Ecto neural progenitor cell (in vitro differentiated cells): Measurements from ENCODE around the gene PARP9.

Source experiments
- DNase-seq: peaks from one replicate; pipeline ENCODE4 v3.0.0-alpha.2; 2018; ENCODE audit warnings: low spot score

Gene PARP9

GRCh38 chr3:122564155-122564912, at the start of gene PARP9, which contains the start of gene DTX3L:
Gene PARP9 (minus strand): TSS chr3:122564300. CDS start chr3:122559620, 4,680 bp downstream.
Gene DTX3L (plus strand): TSS chr3:122564338. CDS start chr3:122564427, 89 bp downstream.
- peak; percentile 77 for DNase-seq

- no peak for DNase-seq
These were observed 48.6 kb upstream of the PARP9 start for GRCh38 chr3:122612696-122613095.

GRCh38 chr3:122609798-122610559, 45.9 kb upstream of the PARP9 start:
- no peak for DNase-seq

- DNase-seq = no peak
These were observed 44.8 kb upstream of the PARP9 start for GRCh38 chr3:122608916-122609315.

- no peak for DNase-seq
These were observed 42.2 kb upstream of the PARP9 start for GRCh38 chr3:122606330-122606729.

- DNase-seq = no peak
These were observed 39.0 kb upstream of the PARP9 start for GRCh38 chr3:122603056-122603455.

GRCh38 chr3:122602011-122602710, 38.1 kb upstream of the PARP9 start:
- no peak for DNase-seq

- no peak for DNase-seq
These were observed 34.5 kb upstream of the PARP9 start for GRCh38 chr3:122598556-122598955.

- no peak for DNase-seq
These were observed 34.1 kb upstream of the PARP9 start for GRCh38 chr3:122598151-122598550.

- DNase-seq = no peak
These were observed 29.9 kb upstream of the PARP9 start for GRCh38 chr3:122594025-122594424.

- DNase-seq = no peak
These were observed 26.5 kb upstream of the PARP9 start for GRCh38 chr3:122590610-122591009.

- DNase-seq = no peak
These were observed 25.2 kb upstream of the PARP9 start for GRCh38 chr3:122589297-122589696.

GRCh38 chr3:122587572-122587971, 23.5 kb upstream of the PARP9 start:
- DNase-seq = no peak

GRCh38 chr3:122586773-122587485, 22.8 kb upstream of the PARP9 start:
- no peak for DNase-seq

GRCh38 chr3:122586098-122586497, 22.0 kb upstream of the PARP9 start:
- DNase-seq = no peak

- no peak for DNase-seq
These were observed 18.3 kb upstream of the PARP9 start for GRCh38 chr3:122582390-122582789.

- no peak for DNase-seq
These were observed 17.5 kb upstream of the PARP9 start for GRCh38 chr3:122581622-122582021.

- no peak for DNase-seq
These were observed 16.4 kb upstream of the PARP9 start for GRCh38 chr3:122580470-122580869.

GRCh38 chr3:122578069-122578740, 14.1 kb upstream of the PARP9 start:
- no peak for DNase-seq

GRCh38 chr3:122577409-122578031, 13.4 kb upstream of the PARP9 start, which contains the start of gene PARP15:
Gene PARP15 (plus strand): TSS chr3:122577650. CDS start chr3:122577668, 18 bp downstream.
- DNase-seq = peak; percentile 52
